HUES64 (cell line): ENCODE results near the gene STK33.

Source experiments
- H3K27ac ChIP-seq: 2 replicates; pipeline ENCODE4 v1.7.0; 2013; ENCODE audit warnings: low read depth, low read length, inconsistent platforms
- H3K27me3 ChIP-seq: 2 replicates; pipeline ENCODE4 v1.6.1; 2013; ENCODE audit warnings: mild to moderate bottlenecking, low read length; ENCODE audit not compliant: insufficient read depth
- H3K36me3 ChIP-seq: 2 replicates; pipeline ENCODE4 v1.6.1; 2013; ENCODE audit warnings: mild to moderate bottlenecking, low read length; ENCODE audit not compliant: insufficient read depth
- H3K4me1 ChIP-seq: 2 replicates; pipeline ENCODE4 v1.6.1; 2013; ENCODE audit warnings: mild to moderate bottlenecking, low read length, moderate library complexity; ENCODE audit not compliant: insufficient read depth
- H3K4me3 ChIP-seq: 2 replicates; pipeline ENCODE4 v1.5.1; 2013; ENCODE audit warnings: mild to moderate bottlenecking, low read length, moderate library complexity
- H3K9ac ChIP-seq: 2 replicates; pipeline ENCODE4 v1.6.1; 2013; ENCODE audit warnings: mild to moderate bottlenecking, low read depth, low read length
- H3K9me3 ChIP-seq: 2 replicates; pipeline ENCODE4 v1.6.1; 2013; ENCODE audit warnings: low read depth, low read length; ENCODE audit not compliant: insufficient read depth
- WGBS: fragments of 150-250, 120-280 bp; methylation state at CpG from one replicate; pipeline ENCODE4 v1.1.7; 2013; ENCODE audit warnings: missing lambda C conversion rate; 5-methylcytosine and 5-hydroxymethylcytosine counted together

Gene STK33

DNA sequence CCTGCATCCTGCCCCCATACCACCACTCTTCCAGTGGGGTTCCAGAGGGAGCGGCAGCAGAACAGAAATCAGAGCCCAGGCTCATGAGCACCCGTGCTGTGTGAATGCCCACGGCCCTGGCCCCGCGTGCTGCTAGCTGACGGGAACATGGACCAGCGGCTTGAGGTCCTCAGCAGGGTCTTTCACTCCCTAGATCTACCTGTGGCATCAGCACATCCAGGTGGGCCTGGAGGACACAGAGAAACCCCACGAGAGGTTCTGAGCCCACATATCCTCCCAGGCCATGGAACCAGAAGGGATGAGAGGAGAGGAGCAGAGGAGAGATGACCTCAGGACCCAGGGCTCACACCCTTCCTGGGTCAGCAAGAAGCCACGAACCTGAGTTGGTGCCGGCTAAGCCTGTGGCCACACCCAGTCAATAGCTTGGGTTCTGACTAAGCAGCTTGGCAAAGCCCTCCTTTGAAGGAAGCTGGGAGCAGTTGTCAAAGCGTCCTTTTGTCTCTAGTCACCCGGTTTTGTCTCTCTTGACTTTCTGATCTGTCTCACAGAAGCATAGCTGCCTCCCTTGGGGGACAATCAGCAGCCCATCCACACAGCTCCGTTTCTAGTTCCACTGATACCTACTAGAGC lies 241.0 kb downstream of the STK33 start:
- H3K4me3 ChIP-seq, result no peak overlapping the region
- no peaks in the 10 kb centered on the region for H3K27me3 ChIP-seq
- no peak overlapping the region for H3K9ac ChIP-seq
- no peaks in the 10 kb centered on the region for H3K36me3 ChIP-seq
- H3K4me1 ChIP-seq, result no peaks in the 10 kb centered on the region; the same call in 1 of the 2 replicates
- H3K27ac ChIP-seq, result no peak overlapping the region
- 86% methylated on average over 13 of the region's 13 CpGs for WGBS
- H3K9me3 ChIP-seq, result no peaks in the 10 kb centered on the region

- no peak overlapping the region for H3K27ac ChIP-seq
- 89% methylated on average over 2 of the region's 4 CpGs for WGBS
- no peak overlapping the region for H3K9ac ChIP-seq
- no peaks in the 10 kb centered on the region for H3K27me3 ChIP-seq
- no peaks in the 10 kb centered on the region; the same call in 1 of the 2 replicates for H3K4me1 ChIP-seq
- no peaks in the 10 kb centered on the region for H3K9me3 ChIP-seq
- H3K36me3 ChIP-seq, result no peaks in the 10 kb centered on the region
- no peak overlapping the region for H3K4me3 ChIP-seq
Observed at GRCh38 chr11:8352103-8352875, 241.7 kb downstream of the STK33 start.

DNA sequence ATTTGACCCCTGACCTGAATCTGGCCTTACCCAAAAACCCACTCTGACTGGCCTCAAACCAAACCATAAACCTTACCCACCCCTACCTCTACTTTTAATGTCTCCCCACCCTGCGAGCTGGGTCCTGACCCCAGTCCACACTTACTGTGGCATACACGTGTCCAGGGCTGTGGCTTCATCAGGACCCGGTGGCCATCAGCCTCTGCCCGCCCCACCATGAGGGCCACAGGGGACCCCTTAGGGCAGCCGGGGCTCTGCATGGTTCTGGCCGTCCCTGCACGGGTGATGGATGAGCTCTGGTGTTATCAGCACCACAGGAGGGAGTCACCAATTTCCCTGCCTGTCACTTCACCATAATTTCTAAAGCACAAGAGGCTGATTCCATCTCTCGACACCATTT lies 242.8 kb downstream of the STK33 start:
- H3K36me3 ChIP-seq, result no peaks in the 10 kb centered on the region
- no peaks in the 10 kb centered on the region for H3K9me3 ChIP-seq
- no peaks in the 10 kb centered on the region for H3K27me3 ChIP-seq
- whole genome bisulfite sequencing, result 92% methylated on average over 8 of the region's 8 CpGs
- no peak overlapping the region for H3K9ac ChIP-seq
- H3K4me3 ChIP-seq, result no peak overlapping the region
- H3K27ac ChIP-seq, result no peak overlapping the region
- no peaks in the 10 kb centered on the region; the same call in 1 of the 2 replicates for H3K4me1 ChIP-seq

- no peak overlapping the region for H3K9ac ChIP-seq
- WGBS, result 93% methylated on average over 2 of the region's 2 CpGs
- H3K9me3 ChIP-seq, result no peaks in the 10 kb centered on the region
- H3K27me3 ChIP-seq, result no peaks in the 10 kb centered on the region
- H3K36me3 ChIP-seq, result no peaks in the 10 kb centered on the region
- H3K4me3 ChIP-seq, result no peak overlapping the region
- H3K4me1 ChIP-seq, result no peaks in the 10 kb centered on the region
- no peak overlapping the region for H3K27ac ChIP-seq
Observed at GRCh38 chr11:8347978-8348377, 246.1 kb downstream of the STK33 start.

DNA sequence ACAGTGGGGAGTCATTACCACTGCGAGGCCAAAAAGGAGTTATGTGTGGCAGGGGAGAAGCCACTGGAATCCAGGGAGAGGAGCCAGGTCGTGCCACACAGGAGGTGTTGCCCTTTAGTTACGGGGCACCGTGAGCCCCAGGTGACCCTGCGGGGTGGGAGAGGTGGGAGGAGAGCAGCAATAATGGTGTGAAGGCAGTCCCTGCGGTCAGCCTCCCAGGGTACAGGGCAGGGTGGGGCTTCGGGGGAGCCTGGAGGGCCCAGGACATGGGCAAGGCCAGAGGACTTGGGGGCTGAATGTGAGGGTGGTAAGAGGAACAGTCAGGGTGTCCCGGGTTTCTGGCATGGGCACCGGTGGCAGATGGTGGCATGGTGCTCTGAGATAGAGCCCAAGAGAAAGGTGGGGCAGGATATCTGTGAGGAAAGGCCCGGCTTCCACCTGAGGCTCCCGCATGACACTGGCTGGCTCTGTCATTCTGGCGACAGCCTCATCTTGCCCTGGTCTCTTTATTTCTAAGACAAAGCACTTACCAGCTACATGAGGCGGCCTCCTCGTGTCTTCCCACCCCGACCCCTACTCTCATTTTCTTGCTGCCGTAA lies 247.8 kb downstream of the STK33 start:
- no peaks in the 10 kb centered on the region for H3K36me3 ChIP-seq
- peaks cover 12% of the 10 kb centered on the region for H3K4me1 ChIP-seq
- H3K27ac ChIP-seq, result no peak overlapping the region
- 88% methylated on average over 16 of the region's 16 CpGs for WGBS
- H3K4me3 ChIP-seq, result no peak overlapping the region
- H3K27me3 ChIP-seq, result no peaks in the 10 kb centered on the region
- no peaks in the 10 kb centered on the region for H3K9me3 ChIP-seq
- H3K9ac ChIP-seq, result no peak overlapping the region

DNA sequence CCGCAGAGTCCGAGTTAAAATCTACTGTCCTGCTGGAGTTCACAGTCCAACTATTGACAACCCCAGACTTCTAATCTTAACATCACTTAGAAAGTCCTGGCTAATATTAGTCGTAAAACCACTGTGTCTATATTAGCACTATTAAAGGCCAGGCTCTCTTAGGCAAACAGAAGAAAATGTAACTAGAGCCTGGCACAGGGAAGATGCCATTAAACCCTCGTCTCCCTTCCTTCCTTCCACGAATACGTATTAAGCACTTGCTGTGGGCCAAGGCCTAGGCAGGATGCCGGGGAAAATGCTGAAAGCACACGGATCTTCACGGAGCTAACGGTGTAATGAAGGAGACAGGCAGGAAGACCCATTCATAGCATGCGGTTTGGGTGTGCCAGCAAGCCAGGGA lies 248.8 kb downstream of the STK33 start:
- no peak overlapping the region for H3K4me3 ChIP-seq
- H3K9ac ChIP-seq, result no peak overlapping the region
- WGBS, result 94% methylated on average over 11 of the region's 11 CpGs
- no peaks in the 10 kb centered on the region for H3K9me3 ChIP-seq
- H3K36me3 ChIP-seq, result no peaks in the 10 kb centered on the region
- no peak overlapping the region for H3K27ac ChIP-seq
- peaks cover 12% of the 10 kb centered on the region for H3K4me1 ChIP-seq
- H3K27me3 ChIP-seq, result no peaks in the 10 kb centered on the region

GRCh38 chr11:8344346-8344745 lies 249.7 kb downstream of the STK33 start:
- H3K4me1 ChIP-seq, result peaks cover 12% of the 10 kb centered on the region
- H3K9ac ChIP-seq, result no peak overlapping the region
- H3K4me3 ChIP-seq, result no peak overlapping the region
- no peaks in the 10 kb centered on the region for H3K9me3 ChIP-seq
- no peaks in the 10 kb centered on the region for H3K36me3 ChIP-seq
- no peak overlapping the region for H3K27ac ChIP-seq
- no peaks in the 10 kb centered on the region for H3K27me3 ChIP-seq
- 82% methylated on average over 3 of the region's 3 CpGs for WGBS

- Histone ChIP-seq H3K4me3 (no peak overlapping the region), H3K4me1 (peaks cover 12% of the 10 kb centered on the region), H3K9ac (no peak overlapping the region), H3K27ac (no peak overlapping the region), H3K36me3 (no peaks in the 10 kb centered on the region), H3K27me3 (no peaks in the 10 kb centered on the region), H3K9me3 (no peaks in the 10 kb centered on the region)
- 81% methylated on average over 18 of the region's 18 CpGs for WGBS
Observed at GRCh38 chr11:8342821-8343681, 251.0 kb downstream of the STK33 start.

DNA sequence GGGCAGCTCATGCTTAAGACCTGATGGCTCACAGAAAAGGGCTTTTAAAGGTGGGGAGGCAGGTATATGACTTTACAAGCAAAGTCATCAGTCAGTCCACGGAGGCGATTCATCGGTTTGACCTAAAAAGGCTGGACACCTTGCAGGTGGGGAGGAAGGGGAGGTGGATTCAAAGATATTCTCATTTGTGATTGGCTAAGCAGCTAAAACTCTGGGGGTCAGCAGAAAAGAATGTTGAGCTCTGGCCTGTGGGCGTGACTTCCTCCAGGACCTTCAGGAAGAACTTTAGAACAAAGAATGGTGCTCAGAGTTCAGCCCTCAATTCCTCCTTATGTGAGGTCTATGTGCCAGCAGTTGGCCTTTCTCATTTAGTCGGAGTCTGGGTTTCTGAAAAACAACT lies 252.0 kb downstream of the STK33 start:
- no peaks in the 10 kb centered on the region for H3K9me3 ChIP-seq
- WGBS, result 84% methylated on average over 5 of the region's 5 CpGs
- H3K4me1 ChIP-seq, result peaks cover 18% of the 10 kb centered on the region
- no peaks in the 10 kb centered on the region for H3K36me3 ChIP-seq
- H3K27ac ChIP-seq, result no peak overlapping the region
- no peak overlapping the region for H3K9ac ChIP-seq
- H3K27me3 ChIP-seq, result no peaks in the 10 kb centered on the region
- no peak overlapping the region for H3K4me3 ChIP-seq
